ENCODE measurements around the gene RWDD1.

DNA sequence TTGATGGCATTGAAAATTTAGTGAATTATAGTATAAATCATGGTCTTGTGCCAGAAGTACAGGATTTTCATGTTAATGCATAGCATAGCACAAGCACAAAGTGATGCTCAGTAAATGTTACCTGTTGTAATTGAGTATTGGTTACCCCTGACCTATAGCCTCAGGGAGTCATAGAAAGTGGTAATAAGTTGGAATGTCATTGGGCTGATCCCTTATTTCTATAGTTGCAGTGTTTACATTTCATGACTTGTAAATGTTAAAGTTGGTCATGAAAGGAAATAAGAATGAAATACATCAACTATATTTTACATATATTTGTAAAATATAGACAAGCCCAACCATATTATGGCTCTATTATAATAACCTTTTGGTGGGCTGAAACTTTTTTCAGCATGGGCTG is 7.0 kb downstream of the RWDD1 start:
- TF ChIP-seq, protein P1, sequence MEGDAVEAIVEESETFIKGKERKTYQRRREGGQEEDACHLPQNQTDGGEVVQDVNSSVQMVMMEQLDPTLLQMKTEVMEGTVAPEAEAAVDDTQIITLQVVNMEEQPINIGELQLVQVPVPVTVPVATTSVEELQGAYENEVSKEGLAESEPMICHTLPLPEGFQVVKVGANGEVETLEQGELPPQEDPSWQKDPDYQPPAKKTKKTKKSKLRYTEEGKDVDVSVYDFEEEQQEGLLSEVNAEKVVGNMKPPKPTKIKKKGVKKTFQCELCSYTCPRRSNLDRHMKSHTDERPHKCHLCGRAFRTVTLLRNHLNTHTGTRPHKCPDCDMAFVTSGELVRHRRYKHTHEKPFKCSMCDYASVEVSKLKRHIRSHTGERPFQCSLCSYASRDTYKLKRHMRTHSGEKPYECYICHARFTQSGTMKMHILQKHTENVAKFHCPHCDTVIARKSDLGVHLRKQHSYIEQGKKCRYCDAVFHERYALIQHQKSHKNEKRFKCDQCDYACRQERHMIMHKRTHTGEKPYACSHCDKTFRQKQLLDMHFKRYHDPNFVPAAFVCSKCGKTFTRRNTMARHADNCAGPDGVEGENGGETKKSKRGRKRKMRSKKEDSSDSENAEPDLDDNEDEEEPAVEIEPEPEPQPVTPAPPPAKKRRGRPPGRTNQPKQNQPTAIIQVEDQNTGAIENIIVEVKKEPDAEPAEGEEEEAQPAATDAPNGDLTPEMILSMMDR (conservative IDR thresholded peaks at IDR 0.05), result no peak
- no peak for TF ChIP-seq EZH2 (IDR thresholded peaks at IDR 0.05; ENCODE audit: low read depth)
